SK-N-SH treated with all-trans-retinoic acid at 6 μM for 48 hours (cell line): Measurements from ENCODE around the gene CHMP3.

Experiments used
- ATAC-seq: fragments of 200-7000 bp; cut with Tn5 transposase; 3 replicates; pipeline ENCODE4 v1.9.1; 2020; ENCODE audit warnings: mild to moderate bottlenecking, moderate library complexity
- ARNTL ChIP-seq: fragments of 450-650 bp; formaldehyde crosslinking; IDR thresholded peaks from 2 replicates; pipeline ENCODE4 v1.5.0; 2020; ENCODE audit warnings: low read depth, mild to moderate bottlenecking, moderate library complexity, borderline replicate concordance
- BACH2 ChIP-seq: fragments of 250-450 bp; sonication (Bioruptor Pico); IDR thresholded peaks from 2 replicates; pipeline ENCODE4 v1.9.0; 2021; ENCODE audit warnings: mild to moderate bottlenecking, borderline replicate concordance
- CSDC2 ChIP-seq: fragments of 250-450 bp; sonication (Bioruptor Pico); IDR thresholded peaks from 2 replicates; pipeline ENCODE4 v1.5.0; 2020; ENCODE audit warnings: mild to moderate bottlenecking, moderate library complexity
- ESRRG ChIP-seq: fragments of 250-450 bp; sonication (Bioruptor Pico); IDR thresholded peaks from 2 replicates; pipeline ENCODE4 v1.6.1; 2021; ENCODE audit warnings: mild to moderate bottlenecking
- GLIS3 ChIP-seq: fragments of 250-450 bp; sonication (Bioruptor Pico); IDR thresholded peaks from 2 replicates; pipeline ENCODE4 v1.5.0; 2020; ENCODE audit warnings: mild to moderate bottlenecking, moderate library complexity
- ISL1 ChIP-seq: fragments of 250-450 bp; sonication (Bioruptor Pico); IDR thresholded peaks from 2 replicates; pipeline ENCODE4 v2.1.2; 2022; ENCODE audit warnings: mild to moderate bottlenecking, moderate library complexity
- PPARA ChIP-seq: fragments of 250-450 bp; sonication (Bioruptor Pico); IDR thresholded peaks from 2 replicates; pipeline ENCODE4 v1.5.0; 2020; ENCODE audit warnings: mild to moderate bottlenecking, borderline replicate concordance
- RARB ChIP-seq: fragments of 250-450 bp; sonication (Bioruptor Pico); IDR thresholded peaks from 2 replicates; pipeline ENCODE4 v1.8.0; 2021; ENCODE audit warnings: mild to moderate bottlenecking, moderate library complexity
- SNAI2 ChIP-seq: fragments of 250-450 bp; sonication (Bioruptor Pico); IDR thresholded peaks from 2 replicates; pipeline ENCODE4 v1.5.0; 2020; ENCODE audit warnings: mild to moderate bottlenecking, moderate library complexity
- TCF4 ChIP-seq: fragments of 250-450 bp; sonication (Bioruptor Pico); IDR thresholded peaks from 2 replicates; pipeline ENCODE4 v1.8.0; 2021; ENCODE audit warnings: mild to moderate bottlenecking, moderate library complexity, borderline replicate concordance
- TOX ChIP-seq: fragments of 250-450 bp; sonication (Bioruptor Pico); IDR thresholded peaks from 2 replicates; pipeline ENCODE4 v1.8.0; 2021; ENCODE audit warnings: mild to moderate bottlenecking, moderate library complexity, borderline replicate concordance
- ZFP3 ChIP-seq: fragments of 250-450 bp; sonication (Bioruptor Pico); IDR thresholded peaks from 2 replicates; pipeline ENCODE4 v1.5.0; 2020; ENCODE audit warnings: mild to moderate bottlenecking, moderate library complexity
- ZFP30 ChIP-seq: fragments of 450-650 bp; formaldehyde crosslinking; IDR thresholded peaks from 2 replicates; pipeline ENCODE4 v1.5.0; 2022; ENCODE audit warnings: mild to moderate bottlenecking, moderate library complexity
- ZNF565 ChIP-seq: fragments of 450-650 bp; formaldehyde crosslinking; conservative IDR thresholded peaks from 2 replicates; pipeline ENCODE4 v1.5.0; 2020; ENCODE audit warnings: low read depth, mild to moderate bottlenecking, moderate library complexity
- ZNF70 ChIP-seq: fragments of 450-650 bp; formaldehyde crosslinking; IDR thresholded peaks from 2 replicates; pipeline ENCODE4 v1.5.0; 2020; ENCODE audit warnings: mild to moderate bottlenecking, moderate library complexity
- ZNF8 ChIP-seq: fragments of 450-650 bp; formaldehyde crosslinking; IDR thresholded peaks from 2 replicates; pipeline ENCODE4 v1.5.0; 2020; ENCODE audit warnings: mild to moderate bottlenecking, moderate library complexity
- TF ChIP-seq, protein P1 (sequence below): fragments of 250-450 bp; sonication (Bioruptor Pico); IDR thresholded peaks from 2 replicates; pipeline ENCODE4 v1.5.1; 2020; ENCODE audit warnings: low read depth, mild to moderate bottlenecking, moderate library complexity
- TF ChIP-seq, protein P2 (sequence below): fragments of 250-450 bp; sonication (Bioruptor Pico); IDR thresholded peaks from 2 replicates; pipeline ENCODE4 v1.8.0; 2020; ENCODE audit warnings: mild to moderate bottlenecking, moderate library complexity, borderline replicate concordance
- TF ChIP-seq, protein P3 (sequence below): fragments of 250-450 bp; sonication (Bioruptor Pico); IDR thresholded peaks from 2 replicates; pipeline ENCODE4 v1.5.0; 2020; ENCODE audit warnings: mild to moderate bottlenecking, moderate library complexity
- TF ChIP-seq, protein P4 (sequence below): fragments of 250-450 bp; sonication (Bioruptor Pico); IDR thresholded peaks from 2 replicates; pipeline ENCODE4 v1.5.1; 2021; ENCODE audit warnings: mild to moderate bottlenecking, moderate library complexity
- TF ChIP-seq, protein P5 (sequence below): fragments of 250-450 bp; sonication (Bioruptor Pico); IDR thresholded peaks from 2 replicates; pipeline ENCODE4 v1.8.0; 2021; ENCODE audit warnings: low read depth, mild to moderate bottlenecking, moderate library complexity, borderline replicate concordance

The CHMP3 gene

DNA sequence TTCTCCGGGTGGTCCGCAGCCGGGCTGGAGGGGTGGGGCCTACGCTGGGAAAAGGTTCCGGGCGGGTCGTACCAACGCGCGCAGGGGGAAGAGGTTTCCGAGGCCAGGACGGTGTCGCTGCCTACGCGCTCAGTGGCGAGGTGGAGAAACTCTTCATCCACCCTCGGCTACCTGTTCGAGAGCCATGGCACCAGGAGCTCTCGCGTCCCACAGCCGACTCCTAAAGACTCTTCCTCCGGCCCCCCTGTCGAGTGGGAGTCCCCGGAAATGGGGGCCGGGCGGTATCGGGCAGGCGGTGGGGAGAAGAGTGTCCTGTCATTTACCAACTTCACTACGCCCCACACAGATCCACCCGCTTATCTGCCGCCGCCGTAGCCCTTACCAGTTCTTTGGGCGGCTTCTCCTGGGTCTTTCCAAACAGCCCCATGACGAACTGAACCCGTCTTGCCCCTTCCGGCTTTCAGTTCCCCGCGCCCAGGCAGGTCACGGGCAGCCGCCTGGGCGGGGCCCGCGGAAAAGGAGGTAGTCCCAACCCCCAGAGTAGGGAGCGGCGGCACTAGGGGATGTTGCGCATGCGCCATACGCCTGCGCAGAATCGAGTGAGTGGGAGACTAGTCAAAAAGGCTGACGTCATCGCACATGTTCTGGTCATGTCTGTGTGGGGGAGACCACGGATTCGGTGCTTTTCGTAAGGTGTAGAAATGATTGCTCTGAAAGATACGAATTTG is at the start of gene CHMP3:
Gene CHMP3, minus strand, starts transcription at position 522 of the 728 bp plus-strand sequence. Its CDS starts 95 bp downstream, at position 427.
- 0 out of 2 replicates have a peak, but pooled peaks have one; percentile 83 for TF ChIP-seq SNAI2 (CRISPR knock-in tag)
- TF ChIP-seq TOX (CRISPR knock-in tag), result no peak
- 0 out of 2 replicates have a peak, but pooled peaks have one; percentile 70 for TF ChIP-seq PPARA
- peak; percentile 77; the same call in 1 of the 2 replicates for TF ChIP-seq ZNF565
- TF ChIP-seq, protein P1, sequence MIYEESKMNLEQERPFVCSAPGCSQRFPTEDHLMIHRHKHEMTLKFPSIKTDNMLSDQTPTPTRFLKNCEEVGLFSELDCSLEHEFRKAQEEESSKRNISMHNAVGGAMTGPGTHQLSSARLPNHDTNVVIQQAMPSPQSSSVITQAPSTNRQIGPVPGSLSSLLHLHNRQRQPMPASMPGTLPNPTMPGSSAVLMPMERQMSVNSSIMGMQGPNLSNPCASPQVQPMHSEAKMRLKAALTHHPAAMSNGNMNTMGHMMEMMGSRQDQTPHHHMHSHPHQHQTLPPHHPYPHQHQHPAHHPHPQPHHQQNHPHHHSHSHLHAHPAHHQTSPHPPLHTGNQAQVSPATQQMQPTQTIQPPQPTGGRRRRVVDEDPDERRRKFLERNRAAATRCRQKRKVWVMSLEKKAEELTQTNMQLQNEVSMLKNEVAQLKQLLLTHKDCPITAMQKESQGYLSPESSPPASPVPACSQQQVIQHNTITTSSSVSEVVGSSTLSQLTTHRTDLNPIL (CRISPR knock-in tag), result peak; percentile 85; the same call in 1 of the 2 replicates
- TF ChIP-seq ZFP3 (CRISPR knock-in tag), result peak; percentile 77; the same call in 1 of the 2 replicates
- TF ChIP-seq ZNF70 (CRISPR knock-in tag), result 0 out of 2 replicates have a peak, but pooled peaks have one; percentile 23
- TF ChIP-seq, protein P2, sequence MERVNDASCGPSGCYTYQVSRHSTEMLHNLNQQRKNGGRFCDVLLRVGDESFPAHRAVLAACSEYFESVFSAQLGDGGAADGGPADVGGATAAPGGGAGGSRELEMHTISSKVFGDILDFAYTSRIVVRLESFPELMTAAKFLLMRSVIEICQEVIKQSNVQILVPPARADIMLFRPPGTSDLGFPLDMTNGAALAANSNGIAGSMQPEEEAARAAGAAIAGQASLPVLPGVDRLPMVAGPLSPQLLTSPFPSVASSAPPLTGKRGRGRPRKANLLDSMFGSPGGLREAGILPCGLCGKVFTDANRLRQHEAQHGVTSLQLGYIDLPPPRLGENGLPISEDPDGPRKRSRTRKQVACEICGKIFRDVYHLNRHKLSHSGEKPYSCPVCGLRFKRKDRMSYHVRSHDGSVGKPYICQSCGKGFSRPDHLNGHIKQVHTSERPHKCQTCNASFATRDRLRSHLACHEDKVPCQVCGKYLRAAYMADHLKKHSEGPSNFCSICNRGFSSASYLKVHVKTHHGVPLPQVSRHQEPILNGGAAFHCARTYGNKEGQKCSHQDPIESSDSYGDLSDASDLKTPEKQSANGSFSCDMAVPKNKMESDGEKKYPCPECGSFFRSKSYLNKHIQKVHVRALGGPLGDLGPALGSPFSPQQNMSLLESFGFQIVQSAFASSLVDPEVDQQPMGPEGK (CRISPR knock-in tag), result peak; percentile 64; the same call in 1 of the 2 replicates
- TF ChIP-seq, protein P3, sequence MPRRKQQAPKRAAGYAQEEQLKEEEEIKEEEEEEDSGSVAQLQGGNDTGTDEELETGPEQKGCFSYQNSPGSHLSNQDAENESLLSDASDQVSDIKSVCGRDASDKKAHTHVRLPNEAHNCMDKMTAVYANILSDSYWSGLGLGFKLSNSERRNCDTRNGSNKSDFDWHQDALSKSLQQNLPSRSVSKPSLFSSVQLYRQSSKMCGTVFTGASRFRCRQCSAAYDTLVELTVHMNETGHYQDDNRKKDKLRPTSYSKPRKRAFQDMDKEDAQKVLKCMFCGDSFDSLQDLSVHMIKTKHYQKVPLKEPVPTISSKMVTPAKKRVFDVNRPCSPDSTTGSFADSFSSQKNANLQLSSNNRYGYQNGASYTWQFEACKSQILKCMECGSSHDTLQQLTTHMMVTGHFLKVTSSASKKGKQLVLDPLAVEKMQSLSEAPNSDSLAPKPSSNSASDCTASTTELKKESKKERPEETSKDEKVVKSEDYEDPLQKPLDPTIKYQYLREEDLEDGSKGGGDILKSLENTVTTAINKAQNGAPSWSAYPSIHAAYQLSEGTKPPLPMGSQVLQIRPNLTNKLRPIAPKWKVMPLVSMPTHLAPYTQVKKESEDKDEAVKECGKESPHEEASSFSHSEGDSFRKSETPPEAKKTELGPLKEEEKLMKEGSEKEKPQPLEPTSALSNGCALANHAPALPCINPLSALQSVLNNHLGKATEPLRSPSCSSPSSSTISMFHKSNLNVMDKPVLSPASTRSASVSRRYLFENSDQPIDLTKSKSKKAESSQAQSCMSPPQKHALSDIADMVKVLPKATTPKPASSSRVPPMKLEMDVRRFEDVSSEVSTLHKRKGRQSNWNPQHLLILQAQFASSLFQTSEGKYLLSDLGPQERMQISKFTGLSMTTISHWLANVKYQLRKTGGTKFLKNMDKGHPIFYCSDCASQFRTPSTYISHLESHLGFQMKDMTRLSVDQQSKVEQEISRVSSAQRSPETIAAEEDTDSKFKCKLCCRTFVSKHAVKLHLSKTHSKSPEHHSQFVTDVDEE (CRISPR knock-in tag), result no peak; the same call in 1 of the 2 replicates
- TF ChIP-seq CSDC2 (CRISPR knock-in tag), result peak; percentile 97
- TF ChIP-seq, all 23 proteins: peak for 8
- ATAC-seq, result peak; percentile 94

DNA sequence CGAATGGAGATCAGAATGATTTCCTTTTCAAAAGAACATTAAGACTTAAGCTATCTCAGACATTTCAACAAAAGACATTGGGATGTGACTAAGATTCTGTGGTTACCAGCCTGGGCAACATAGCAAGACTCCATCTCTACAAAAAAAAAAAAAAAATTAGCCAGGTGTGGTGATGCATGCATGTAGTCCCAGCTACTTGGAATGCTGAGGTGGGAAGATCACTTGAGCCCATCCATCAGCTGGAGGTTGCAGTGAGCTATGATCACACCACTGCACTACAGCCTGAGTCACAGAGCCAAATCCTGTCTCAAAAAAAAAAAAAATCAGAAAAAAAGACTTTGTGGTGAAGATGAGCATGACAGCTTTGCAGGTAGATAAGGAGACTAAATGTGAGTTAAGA is 47.6 kb upstream of the CHMP3 start:
- TF ChIP-seq TOX (CRISPR knock-in tag) (no peak), PPARA (no peak), SNAI2 (CRISPR knock-in tag) (no peak), BACH2 (CRISPR knock-in tag) (no peak), ZNF70 (CRISPR knock-in tag) (no peak), ESRRG (CRISPR knock-in tag) (no peak), ISL1 (CRISPR knock-in tag) (no peak), ZNF8 (CRISPR knock-in tag) (no peak), ZFP30 (CRISPR knock-in tag) (no peak), RARB (no peak), ARNTL (no peak), ZNF565 (no peak), GLIS3 (CRISPR knock-in tag) (no peak), TCF4 (CRISPR knock-in tag) (no peak)
- TF ChIP-seq, protein P2 (CRISPR knock-in tag), result no peak
- TF ChIP-seq, protein P4, sequence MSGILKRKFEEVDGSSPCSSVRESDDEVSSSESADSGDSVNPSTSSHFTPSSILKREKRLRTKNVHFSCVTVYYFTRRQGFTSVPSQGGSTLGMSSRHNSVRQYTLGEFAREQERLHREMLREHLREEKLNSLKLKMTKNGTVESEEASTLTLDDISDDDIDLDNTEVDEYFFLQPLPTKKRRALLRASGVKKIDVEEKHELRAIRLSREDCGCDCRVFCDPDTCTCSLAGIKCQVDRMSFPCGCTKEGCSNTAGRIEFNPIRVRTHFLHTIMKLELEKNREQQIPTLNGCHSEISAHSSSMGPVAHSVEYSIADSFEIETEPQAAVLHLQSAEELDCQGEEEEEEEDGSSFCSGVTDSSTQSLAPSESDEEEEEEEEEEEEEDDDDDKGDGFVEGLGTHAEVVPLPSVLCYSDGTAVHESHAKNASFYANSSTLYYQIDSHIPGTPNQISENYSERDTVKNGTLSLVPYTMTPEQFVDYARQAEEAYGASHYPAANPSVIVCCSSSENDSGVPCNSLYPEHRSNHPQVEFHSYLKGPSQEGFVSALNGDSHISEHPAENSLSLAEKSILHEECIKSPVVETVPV, result no peak
- TF ChIP-seq, protein P5, sequence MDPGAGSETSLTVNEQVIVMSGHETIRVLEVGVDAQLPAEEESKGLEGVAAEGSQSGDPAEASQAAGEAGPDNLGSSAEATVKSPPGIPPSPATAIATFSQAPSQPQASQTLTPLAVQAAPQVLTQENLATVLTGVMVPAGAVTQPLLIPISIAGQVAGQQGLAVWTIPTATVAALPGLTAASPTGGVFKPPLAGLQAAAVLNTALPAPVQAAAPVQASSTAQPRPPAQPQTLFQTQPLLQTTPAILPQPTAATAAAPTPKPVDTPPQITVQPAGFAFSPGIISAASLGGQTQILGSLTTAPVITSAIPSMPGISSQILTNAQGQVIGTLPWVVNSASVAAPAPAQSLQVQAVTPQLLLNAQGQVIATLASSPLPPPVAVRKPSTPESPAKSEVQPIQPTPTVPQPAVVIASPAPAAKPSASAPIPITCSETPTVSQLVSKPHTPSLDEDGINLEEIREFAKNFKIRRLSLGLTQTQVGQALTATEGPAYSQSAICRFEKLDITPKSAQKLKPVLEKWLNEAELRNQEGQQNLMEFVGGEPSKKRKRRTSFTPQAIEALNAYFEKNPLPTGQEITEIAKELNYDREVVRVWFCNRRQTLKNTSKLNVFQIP, result no peak
- ATAC-seq, result no peak
